Mammary epithelial cell (primary cell): ENCODE data around the gene VSIG2.

Source experiments
- CTCF ChIP-seq, 2 donors: IDR thresholded peaks in 1 of 2; conservative IDR thresholded peaks in 1 of 2; 2 replicates each; pipeline ENCODE4 v1.5.1; 2011 to 2012; ENCODE audit warnings: inconsistent platforms in 2 of 2, low read length in 2 of 2, mild to moderate bottlenecking in 2 of 2, control low read depth in 1 of 2, low read depth in 1 of 2; ENCODE audit not compliant: insufficient read depth in 1 of 2; ENCODE audit errors: extremely low read depth in 1 of 2
- EZH2 ChIP-seq: IDR thresholded peaks from 2 replicates; pipeline ENCODE4 v1.6.1; 2012; ENCODE audit warnings: low read length, inconsistent platforms, borderline replicate concordance

- TF ChIP-seq CTCF (conservative IDR thresholded peaks at IDR 0.05 in 1 of 2, IDR thresholded peaks at IDR 0.05 in 1 of 2; ENCODE audit: extremely low read depth in 1 of 2, insufficient read depth in 1 of 2, low read depth in 1 of 2, low read length in 2 of 2) (peak; percentile 70 to 77), EZH2 (no peak)
Observed at GRCh38 chr11:124793466-124794278, 41.6 kb upstream of the VSIG2 start.
